ENCODE data around the gene SASH1. TPM values are rescaled to one million over a fixed set of nuclear protein-coding genes. Genes with fewer than 3 reads are reported as not detected.
A peak's percentile ranks its signal among the peaks of the same experiment; 100 is the strongest.

SASH1 gene
- total RNA-seq, 1 donor from 2014 or later: 15.5 TPM

GRCh38 chr6:148518511-148519156 is 176.0 kb downstream of the SASH1 start:
- Histone ChIP-seq H3K4me1 (ENCODE audit: insufficient read depth, low read length) (peaks cover 29% of the 10 kb centered on the region), H3K79me2 (ENCODE audit: insufficient read depth, low read length) (peaks cover 4% of the 10 kb centered on the region), H3K4me3 (ENCODE audit: insufficient read depth, low read depth, low read length) (no peak overlapping the region), H3K9me3 (ENCODE audit: insufficient read depth, low read depth, low read length) (no peaks in the 10 kb centered on the region), H3K27ac (ENCODE audit: low read depth, low read length) (no peak overlapping the region), H3K36me3 (ENCODE audit: insufficient read depth, low read length) (peaks cover 8% of the 10 kb centered on the region), H3K27me3 (ENCODE audit: insufficient read depth, low read length) (no peaks in the 10 kb centered on the region), H4K20me1 (ENCODE audit: insufficient read depth, low read length) (no peaks in the 10 kb centered on the region), H2AFZ (ENCODE audit: low read depth, low read length) (no peak overlapping the region), H3K4me2 (ENCODE audit: low read length) (no peak overlapping the region), H3K9ac (ENCODE audit: low read length) (no peak overlapping the region)
- no peaks in the 10 kb centered on the region for H3K9me3 Mint-ChIP-seq (ENCODE audit: unreplicated experiment)
- H3K36me3 Mint-ChIP-seq (ENCODE audit: low read depth, unreplicated experiment): peaks cover 27% of the 10 kb centered on the region
- H3K27me3 Mint-ChIP-seq (ENCODE audit: low read depth, unreplicated experiment): no peaks in the 10 kb centered on the region
- peaks cover 32% of the 10 kb centered on the region for H3K4me1 Mint-ChIP-seq (ENCODE audit: low read depth, unreplicated experiment)
- no peak overlapping the region for H3K4me3 Mint-ChIP-seq (ENCODE audit: unreplicated experiment)
- TF ChIP-seq EZH2 (IDR thresholded peaks at IDR 0.05; ENCODE audit: insufficient read depth, low read length) (no peak), CTCF (IDR thresholded peaks at IDR 0.05; ENCODE audit: insufficient read depth, low read depth, low read length) (no peak)
- no peak overlapping the region for H3K27ac Mint-ChIP-seq (ENCODE audit: unreplicated experiment)
- DNase-seq (ENCODE audit: low read depth): no peak
- no peak for FAIRE-seq

GRCh38 chr6:148520109-148520841 is 177.6 kb downstream of the SASH1 start:
- Histone ChIP-seq H3K4me2 (ENCODE audit: low read length) (no peak overlapping the region), H3K9me3 (ENCODE audit: insufficient read depth, low read depth, low read length) (no peaks in the 10 kb centered on the region), H2AFZ (ENCODE audit: low read depth, low read length) (no peak overlapping the region), H3K4me3 (ENCODE audit: insufficient read depth, low read depth, low read length) (no peak overlapping the region), H3K79me2 (ENCODE audit: insufficient read depth, low read length) (no peaks in the 10 kb centered on the region), H3K9ac (ENCODE audit: low read length) (no peak overlapping the region), H3K27me3 (ENCODE audit: insufficient read depth, low read length) (no peaks in the 10 kb centered on the region), H4K20me1 (ENCODE audit: insufficient read depth, low read length) (no peaks in the 10 kb centered on the region), H3K4me1 (ENCODE audit: insufficient read depth, low read length) (peaks cover 43% of the 10 kb centered on the region), H3K27ac (ENCODE audit: low read depth, low read length) (peak overlapping the region; percentile 15), H3K36me3 (ENCODE audit: insufficient read depth, low read length) (peaks cover 8% of the 10 kb centered on the region)
- H3K27ac Mint-ChIP-seq (ENCODE audit: unreplicated experiment): peak overlapping the region; percentile 53
- H3K4me3 Mint-ChIP-seq (ENCODE audit: unreplicated experiment): no peak overlapping the region
- DNase-seq (ENCODE audit: low read depth): no peak
- H3K4me1 Mint-ChIP-seq (ENCODE audit: low read depth, unreplicated experiment): peaks cover 39% of the 10 kb centered on the region
- no peaks in the 10 kb centered on the region for H3K27me3 Mint-ChIP-seq (ENCODE audit: low read depth, unreplicated experiment)
- H3K36me3 Mint-ChIP-seq (ENCODE audit: low read depth, unreplicated experiment): peaks cover 28% of the 10 kb centered on the region
- H3K9me3 Mint-ChIP-seq (ENCODE audit: unreplicated experiment): no peaks in the 10 kb centered on the region
- no peak for TF ChIP-seq CTCF (IDR thresholded peaks at IDR 0.05; ENCODE audit: insufficient read depth, low read depth, low read length)
- FAIRE-seq: no peak

GRCh38 chr6:148521158-148521557 is 178.5 kb downstream of the SASH1 start:
- H3K9ac ChIP-seq (ENCODE audit: low read length): peak overlapping the region; percentile 48
- FAIRE-seq: no peak
- no peaks in the 10 kb centered on the region for H3K27me3 ChIP-seq (ENCODE audit: insufficient read depth, low read length)
- H3K79me2 ChIP-seq (ENCODE audit: insufficient read depth, low read length): no peaks in the 10 kb centered on the region
- H3K9me3 Mint-ChIP-seq (ENCODE audit: unreplicated experiment): no peaks in the 10 kb centered on the region
- H3K4me1 ChIP-seq (ENCODE audit: insufficient read depth, low read length): peaks cover 50% of the 10 kb centered on the region
- H3K9me3 ChIP-seq (ENCODE audit: insufficient read depth, low read depth, low read length): no peaks in the 10 kb centered on the region
- H4K20me1 ChIP-seq (ENCODE audit: insufficient read depth, low read length): no peaks in the 10 kb centered on the region
- no peak overlapping the region for H3K4me3 ChIP-seq (ENCODE audit: insufficient read depth, low read depth, low read length)
- peaks cover 8% of the 10 kb centered on the region for H3K36me3 ChIP-seq (ENCODE audit: insufficient read depth, low read length)
- peaks cover 41% of the 10 kb centered on the region for H3K4me1 Mint-ChIP-seq (ENCODE audit: low read depth, unreplicated experiment)
- TF ChIP-seq EZH2 (IDR thresholded peaks at IDR 0.05; ENCODE audit: insufficient read depth, low read length) (no peak), CTCF (IDR thresholded peaks at IDR 0.05; ENCODE audit: insufficient read depth, low read depth, low read length) (no peak)
- H3K27ac ChIP-seq (ENCODE audit: low read depth, low read length): peak overlapping the region; percentile 85
- no peak for DNase-seq (ENCODE audit: low read depth)
- H3K4me3 Mint-ChIP-seq (ENCODE audit: unreplicated experiment): no peak overlapping the region
- peak overlapping the region; percentile 9 for H2AFZ ChIP-seq (ENCODE audit: low read depth, low read length)
- H3K27me3 Mint-ChIP-seq (ENCODE audit: low read depth, unreplicated experiment): no peaks in the 10 kb centered on the region
- peak overlapping the region; percentile 56 for H3K27ac Mint-ChIP-seq (ENCODE audit: unreplicated experiment)
- H3K36me3 Mint-ChIP-seq (ENCODE audit: low read depth, unreplicated experiment): peaks cover 30% of the 10 kb centered on the region
- peak overlapping the region; percentile 36 for H3K4me2 ChIP-seq (ENCODE audit: low read length)

Measured in astrocyte (in vitro differentiated cells and primary cell).